Heart left ventricle (tissue), 13 donors: ENCODE results near the gene IGSF5.

Source experiments
- POLR2A ChIP-seq, 2 donors: fragments of 450-650 bp; IDR thresholded peaks; one replicate each; pipeline ENCODE4 v1.6.1; 2017; ENCODE audit warnings: antibody characterized with exemption in 2 of 2, mild to moderate bottlenecking in 2 of 2, moderate library complexity in 2 of 2
- TF ChIP-seq, protein P1 (sequence below), 12 donors: fragments of 200-600 bp; sonication (generic) in 4 of 12; IDR thresholded peaks; one replicate each; pipeline versions ENCODE4 v1.5.0 to v1.8.0; 2018 to 2022; ENCODE audit warnings: antibody characterized with exemption in 12 of 12, mild to moderate bottlenecking in 5 of 12
- donor health status: ischemic (EF 13 %, LVEDD 7.1; RV severe dilation, severe dysfunction).
- donor health status: DM: no; HTN: yes; CAD: no.
- donor health status: DM: no; HTN: no; CAD: no.
- donor health status: ischemic (EF 25% LVEDD 6.9; RV normal size, moderate dysfunction).
- donor health status: ischemic (EF 25% LVEDD 5.7; RV mildly dilated, moderate dysfunction).
- donor health status: ischemic (EF 35%, LVEDD 5.7; RV mildly dilated, moderate dysfunction).
- donor health status: nonischemic (EF 11% LVEDD 7.7; RV severe dilation, severe dysfunction).
- donor health status: DM: yes; HTN: yes; CAD: no.
- donor health status: PGD.
- donor health status: ischemic (EF 29% LVEDD 5.4; RV normal size, mild dysfunction).
- donor health status: nonischemic (EF 23%, LVEDD 6.1; RV moderate dilation, normal function).

DNA sequence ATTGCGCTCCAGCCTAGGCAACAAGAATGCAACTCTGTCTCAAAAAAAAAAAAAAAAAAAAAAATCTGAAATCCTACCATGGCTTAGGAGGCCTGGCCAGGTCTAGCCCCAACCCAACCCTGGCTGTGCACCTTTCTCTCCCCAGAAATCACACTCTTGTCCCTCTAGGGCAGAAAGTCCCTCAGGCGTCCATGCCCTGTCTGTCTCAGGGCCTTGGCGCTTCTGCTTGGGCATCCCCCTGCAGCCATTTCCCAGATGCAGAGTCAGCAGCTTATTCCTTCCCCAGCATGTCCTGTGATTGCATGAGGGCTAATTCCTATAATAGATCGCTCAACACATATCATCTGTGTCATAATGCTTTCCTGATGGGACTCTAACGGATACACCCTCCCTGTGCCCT lies 65.0 kb downstream of the IGSF5 start:
- TF ChIP-seq, protein P1, sequence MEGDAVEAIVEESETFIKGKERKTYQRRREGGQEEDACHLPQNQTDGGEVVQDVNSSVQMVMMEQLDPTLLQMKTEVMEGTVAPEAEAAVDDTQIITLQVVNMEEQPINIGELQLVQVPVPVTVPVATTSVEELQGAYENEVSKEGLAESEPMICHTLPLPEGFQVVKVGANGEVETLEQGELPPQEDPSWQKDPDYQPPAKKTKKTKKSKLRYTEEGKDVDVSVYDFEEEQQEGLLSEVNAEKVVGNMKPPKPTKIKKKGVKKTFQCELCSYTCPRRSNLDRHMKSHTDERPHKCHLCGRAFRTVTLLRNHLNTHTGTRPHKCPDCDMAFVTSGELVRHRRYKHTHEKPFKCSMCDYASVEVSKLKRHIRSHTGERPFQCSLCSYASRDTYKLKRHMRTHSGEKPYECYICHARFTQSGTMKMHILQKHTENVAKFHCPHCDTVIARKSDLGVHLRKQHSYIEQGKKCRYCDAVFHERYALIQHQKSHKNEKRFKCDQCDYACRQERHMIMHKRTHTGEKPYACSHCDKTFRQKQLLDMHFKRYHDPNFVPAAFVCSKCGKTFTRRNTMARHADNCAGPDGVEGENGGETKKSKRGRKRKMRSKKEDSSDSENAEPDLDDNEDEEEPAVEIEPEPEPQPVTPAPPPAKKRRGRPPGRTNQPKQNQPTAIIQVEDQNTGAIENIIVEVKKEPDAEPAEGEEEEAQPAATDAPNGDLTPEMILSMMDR (IDR thresholded peaks at IDR 0.05), result no peak
- TF ChIP-seq POLR2A (IDR thresholded peaks at IDR 0.05), result no peak
